Panc1 (cell line): ENCODE measurements around the gene CCDC192. TPM values are rescaled to one million over a fixed set of nuclear protein-coding genes. Genes with fewer than 3 reads are reported as not detected.

ENCODE experiments used
- ATAC-seq: fragments of 200-7000 bp; cut with Tn5 transposase; 2 replicates; pipeline ENCODE4 v1.9.1; 2020; ENCODE audit warnings: mild to moderate bottlenecking, moderate library complexity
- BruUV-seq: library from RNA; stranded (reverse); fragments of 400-500 nt; replicated peaks from 2 replicates; lab custom pipeline; 2021; lab: Mats Ljungman, UMichigan
- CTCF ChIA-PET: fragments of 300-600 bp; sonication (Branson Sonifier 250); formaldehyde crosslinking; loops from one replicate; lab custom pipeline; 2022; ENCODE audit warnings: antibody characterized with exemption; lab: Charles Lee
- POLR2A ChIA-PET: fragments of 300-600 bp; sonication (Branson Sonifier 250); formaldehyde crosslinking; loops from one replicate; lab custom pipeline; 2022; ENCODE audit warnings: antibody characterized with exemption; lab: Charles Lee
- DNase-seq: peaks from one replicate; pipeline ENCODE4 v3.0.0-alpha.2; 2010; ENCODE audit warnings: low read depth, low spot score
- H3K27ac ChIP-seq: 2 replicates; pipeline ENCODE4 v1.5.1; 2011; ENCODE audit warnings: mild to moderate bottlenecking, low read length, inconsistent platforms
- H3K27me3 ChIP-seq: fragments of 200-500 bp; sonication (Bioruptor generic); 2 replicates; pipeline ENCODE4 v1.6.0; 2014; ENCODE audit warnings: low read length, inconsistent platforms; ENCODE audit not compliant: control insufficient read depth, insufficient read depth
- H3K36me3 ChIP-seq: fragments of 200-500 bp; sonication (Bioruptor generic); 2 replicates; pipeline ENCODE4 v1.5.1; 2014; ENCODE audit warnings: inconsistent platforms, mild to moderate bottlenecking, low read length, moderate library complexity; ENCODE audit not compliant: control insufficient read depth, insufficient read depth
- H3K4me1 ChIP-seq: 2 replicates; pipeline ENCODE4 v1.5.1; 2011; ENCODE audit warnings: inconsistent platforms, mild to moderate bottlenecking, low read length, moderate library complexity; ENCODE audit not compliant: control insufficient read depth, insufficient read depth
- H3K4me3 ChIP-seq, 2 experiments: 2 replicates each; pipeline ENCODE4 v1.5.1; 2011 to 2012; ENCODE audit warnings: low read depth in 2 of 2, low read length in 2 of 2, mild to moderate bottlenecking in 2 of 2, inconsistent platforms in 1 of 2, moderate library complexity in 1 of 2
- H3K9me3 ChIP-seq: fragments of 200-500 bp; sonication (Bioruptor generic); 2 replicates; pipeline ENCODE4 v1.5.1; 2014; ENCODE audit warnings: low read depth, mild to moderate bottlenecking, inconsistent platforms, low read length, moderate library complexity; ENCODE audit not compliant: control insufficient read depth, insufficient read depth
- CTCF ChIP-seq: fragments of 450-650 bp; IDR thresholded peaks from 2 replicates; pipeline ENCODE4 v1.5.1; 2017; ENCODE audit warnings: mild to moderate bottlenecking
- POLR2AphosphoS5 ChIP-seq: IDR thresholded peaks from 2 replicates; pipeline ENCODE4 v1.6.1; 2012; ENCODE audit warnings: mild to moderate bottlenecking, low read depth, low read length, moderate library complexity
- REST ChIP-seq, 2 experiments: IDR thresholded peaks; 2 replicates each; pipeline ENCODE4 v1.6.1; 2011 to 2012; ENCODE audit warnings: low read depth in 2 of 2, control low read depth in 1 of 2, low read length in 1 of 2, mild to moderate bottlenecking in 1 of 2, moderate library complexity in 1 of 2; ENCODE audit not compliant: insufficient read depth in 1 of 2
- SIN3A ChIP-seq: IDR thresholded peaks from 2 replicates; pipeline ENCODE4 v1.6.1; 2012; ENCODE audit warnings: low read depth, mild to moderate bottlenecking, low read length, moderate library complexity, borderline replicate concordance; ENCODE audit not compliant: insufficient read depth
- TCF7L2 ChIP-seq: IDR thresholded peaks from 2 replicates; pipeline ENCODE4 v1.6.1; 2011; ENCODE audit warnings: mild to moderate bottlenecking, low read depth, low read length, inconsistent platforms
- in situ Hi-C: cut with HindIII; loops from 2 replicates; pipeline ENCODE4 v1.10.0; 2016; ENCODE audit warnings: low sequenced_read_pairs, low pct_unique_long_range_greater_than_20kb
- intact Hi-C: fragments of 100-400 bp; cut with micrococcal nuclease; formaldehyde crosslinking; loops from one replicate; pipeline ENCODE4 v1.10.0; 2022; ENCODE audit not compliant: unreplicated experiment
- total RNA-seq: library from RNA; stranded (reverse); gene quantifications from one replicate; pipeline ENCODE4 v1.2.1, GENCODE V29; 2021; ENCODE audit not compliant: unreplicated experiment

CCDC192 gene
- total RNA-seq, 1 experiment from 2014 or later = not detected

- POLR2A ChIA-PET = no interaction called here
- no peaks in the 10 kb centered on the region for H3K36me3 ChIP-seq
- ATAC-seq = no peak
- in situ Hi-C loops = no loop called here
- no peaks in the 10 kb centered on the region for H3K27me3 ChIP-seq
- no peak overlapping the region for H3K27ac ChIP-seq
- TF ChIP-seq TCF7L2 (no peak), REST (IDR thresholded peaks at IDR 0.05; ENCODE audit: insufficient read depth in 1 of 2, low read depth in 2 of 2, low read length in 1 of 2) (no peak), SIN3A (no peak), POLR2AphosphoS5 (no peak), CTCF (no peak)
- H3K4me1 ChIP-seq = no peaks in the 10 kb centered on the region
- CTCF ChIA-PET = interaction anchor here (0.6 kb wide), 1 partner anchor 38 kb away, joined by 3 read pairs; no protein-coding TSS in a partner anchor
- no TSS peak for BruUV-seq
- intact Hi-C loops = no loop called here
- no peak overlapping the region for H3K4me3 ChIP-seq
- H3K9me3 ChIP-seq = no peaks in the 10 kb centered on the region
- no peak for DNase-seq
These were observed 207.2 kb downstream of the CCDC192 start for GRCh38 chr5:127910307-127910956.

- TF ChIP-seq CTCF (no peak), SIN3A (no peak), POLR2AphosphoS5 (no peak), REST (IDR thresholded peaks at IDR 0.05; ENCODE audit: insufficient read depth in 1 of 2, low read depth in 2 of 2, low read length in 1 of 2) (no peak), TCF7L2 (no peak)
- intact Hi-C loops = no loop called here
- POLR2A ChIA-PET = no interaction called here
These were observed 208.4 kb downstream of the CCDC192 start for GRCh38 chr5:127911619-127912018.

More at GRCh38 chr5:127911619-127912018, 208.4 kb downstream of the CCDC192 start:
- in situ Hi-C loops = no loop called here
- no peak for DNase-seq
- H3K27me3 ChIP-seq = no peaks in the 10 kb centered on the region
- CTCF ChIA-PET = no interaction called here
- H3K4me1 ChIP-seq = no peaks in the 10 kb centered on the region
- H3K9me3 ChIP-seq = no peaks in the 10 kb centered on the region
- no TSS peak for BruUV-seq
- no peak for ATAC-seq
- no peak overlapping the region for H3K27ac ChIP-seq
- H3K4me3 ChIP-seq = no peak overlapping the region
- no peaks in the 10 kb centered on the region for H3K36me3 ChIP-seq
